ENCODE data around the gene ZBTB21.
A peak's percentile ranks its signal among the peaks of the same experiment; 100 is the strongest.

ZBTB21 gene

DNA sequence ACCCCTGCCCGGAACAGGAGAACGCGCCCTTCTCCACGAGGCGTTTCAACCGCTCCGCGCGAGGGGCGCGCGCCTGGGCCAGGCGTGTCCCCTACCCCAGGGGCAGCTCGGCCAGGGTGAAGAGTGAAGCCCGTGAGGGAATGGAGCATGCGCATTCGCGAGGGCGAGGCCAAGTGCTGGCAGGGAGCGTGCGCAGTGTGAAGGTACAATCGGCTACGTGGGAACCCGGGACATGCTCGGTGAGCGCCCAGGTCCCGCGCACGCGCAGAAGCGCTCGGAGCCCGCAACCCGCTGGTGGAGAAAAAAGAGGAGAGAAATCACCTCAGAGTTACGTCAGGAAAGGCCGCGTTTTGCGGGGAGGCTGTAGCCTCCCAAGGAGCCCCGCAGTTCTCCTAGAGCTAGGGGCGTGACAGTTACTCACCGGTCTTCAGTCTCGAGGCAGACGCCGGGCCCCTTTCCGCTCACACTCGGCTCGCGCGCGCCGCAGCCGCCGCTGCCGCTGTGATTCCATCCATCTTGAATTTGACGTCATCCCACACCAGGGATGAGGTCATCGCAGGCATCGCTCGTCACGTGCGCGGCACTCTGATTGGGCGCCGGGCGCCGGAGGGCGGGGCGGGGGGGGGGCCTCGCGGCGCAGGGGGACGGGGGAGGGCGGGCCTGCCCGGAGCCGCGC lies at the start of gene ZBTB21:
ZBTB21 (minus strand) TSS at position 530 of the 676 bp plus-strand sequence. CDS start 16,265 bp downstream, outside the sequence.
- DNase-seq, result peak; percentile 99

DNA sequence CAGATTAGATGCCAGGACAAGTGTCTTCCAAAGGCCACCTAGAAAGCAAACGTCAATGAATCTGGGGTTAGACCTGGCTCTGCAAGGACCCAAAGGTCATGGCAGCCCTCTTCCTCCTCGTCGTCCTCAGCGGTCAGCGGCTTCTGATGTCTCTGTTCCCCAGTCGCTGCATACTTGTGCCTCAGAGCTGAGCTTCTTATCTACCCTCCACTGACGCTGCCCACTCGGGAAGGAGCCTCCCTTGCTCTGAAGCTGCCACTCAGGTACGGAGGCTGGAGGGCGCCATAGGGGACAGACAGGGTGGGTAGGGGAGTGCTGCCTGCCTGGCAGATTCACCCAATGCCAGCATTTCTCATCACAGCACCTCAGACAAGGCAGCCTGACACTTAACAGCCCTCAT lies 49.6 kb upstream of the ZBTB21 start:
- DNase-seq, result no peak

DNA sequence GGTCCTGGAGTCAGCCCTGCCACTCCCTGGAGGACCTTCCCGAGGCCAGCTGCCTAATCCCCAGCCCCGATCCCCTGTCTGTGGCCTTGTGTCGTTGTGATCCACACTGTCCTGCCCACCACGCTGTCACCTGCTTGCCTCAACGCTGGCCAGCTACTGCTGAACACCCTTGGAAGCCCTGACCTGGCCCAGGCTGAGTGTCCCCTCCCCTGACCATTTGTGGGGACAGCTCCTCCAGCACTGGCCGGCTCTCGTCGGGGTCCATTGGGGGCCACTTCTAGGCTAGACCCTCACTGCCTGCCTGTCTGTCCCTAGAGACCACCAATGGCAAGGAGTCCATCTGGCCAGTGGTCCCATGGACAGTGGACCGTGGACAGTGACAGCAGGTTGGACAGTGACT lies 49.0 kb upstream of the ZBTB21 start:
- DNase-seq, result no peak

DNA sequence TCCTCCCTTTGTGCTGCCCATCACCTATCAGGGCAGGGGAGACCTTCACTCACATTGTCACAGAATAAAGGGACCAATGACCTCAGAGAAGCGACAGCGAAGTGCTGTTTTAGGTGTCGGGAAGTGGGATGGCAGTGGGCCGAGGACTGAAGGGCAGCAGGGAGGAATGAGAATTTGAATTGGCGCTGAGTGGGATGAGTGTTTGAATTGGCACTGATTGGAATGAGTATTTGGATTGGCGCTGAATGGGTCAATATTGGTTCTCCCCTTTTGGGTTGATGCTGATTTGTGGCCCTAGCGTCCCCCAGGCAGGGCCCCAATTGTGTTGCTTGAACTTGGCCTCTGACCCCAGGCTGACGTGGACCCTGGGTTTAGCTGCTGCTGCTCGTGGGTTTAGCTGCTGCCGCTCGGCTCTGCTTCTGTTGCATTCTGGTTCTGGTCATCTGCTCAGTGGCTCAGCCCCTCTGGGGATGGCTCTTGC lies 48.5 kb upstream of the ZBTB21 start:
- no peak for DNase-seq

DNA sequence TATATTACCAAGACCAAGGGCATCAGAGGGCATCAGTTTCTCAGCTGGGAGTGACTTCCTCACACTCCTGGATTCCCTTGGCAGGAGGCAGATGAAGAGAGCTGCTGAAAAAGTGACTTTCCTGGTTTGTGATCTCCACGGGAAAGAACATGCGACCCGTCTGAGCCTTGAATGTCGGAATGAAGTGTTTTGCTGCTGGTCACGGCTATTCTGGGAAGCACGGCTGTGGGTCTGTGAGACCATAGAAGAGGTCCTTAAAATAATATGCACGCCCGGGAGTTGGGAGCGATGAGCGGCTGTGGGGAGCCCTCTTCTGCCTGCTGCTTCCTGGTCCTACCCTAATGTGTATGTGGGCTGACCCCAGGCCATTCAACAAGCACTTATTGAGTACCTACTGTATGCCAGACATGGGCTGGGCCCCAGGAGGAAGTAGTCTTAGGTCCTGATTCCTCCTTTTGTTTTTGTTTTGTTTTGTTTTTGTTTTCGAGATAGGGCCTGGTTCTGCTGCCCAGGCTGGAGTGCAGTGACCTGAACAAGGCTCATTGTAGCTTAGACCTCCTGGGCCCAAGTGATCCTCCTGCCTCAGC lies 47.8 kb upstream of the ZBTB21 start:
- DNase-seq, result no peak

DNA sequence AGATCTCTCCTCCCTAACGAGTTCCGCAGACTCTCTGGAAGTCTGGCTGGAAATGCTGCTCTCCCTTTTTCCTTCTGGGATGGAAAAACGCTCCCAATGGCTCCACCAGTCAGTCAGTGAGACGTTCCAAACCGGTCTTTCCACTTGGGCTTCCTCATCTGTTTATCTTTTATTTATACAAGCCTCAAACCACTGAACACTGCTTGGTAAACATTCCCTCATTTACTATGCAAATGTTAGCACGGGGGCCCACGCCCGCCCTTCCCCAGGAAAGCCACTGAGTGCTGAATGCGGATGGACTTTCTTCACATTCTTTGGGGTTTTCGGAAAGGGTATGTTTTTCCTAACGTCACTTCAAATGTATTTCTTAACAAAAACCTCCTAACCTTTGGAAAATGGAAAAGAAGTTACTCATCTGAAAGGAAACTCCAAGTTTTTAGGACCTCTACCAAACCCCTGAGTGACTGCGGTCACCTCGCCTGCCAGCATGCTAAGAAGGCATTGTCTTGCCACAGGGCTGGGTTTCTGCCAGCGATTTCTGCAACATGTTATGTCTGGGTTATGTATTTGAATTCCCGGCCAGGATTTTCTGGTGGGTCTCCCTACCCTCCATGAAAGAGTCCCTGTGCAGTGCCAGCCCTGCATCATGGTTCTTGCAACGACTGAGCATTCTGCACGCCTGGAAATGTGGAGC lies 47.0 kb upstream of the ZBTB21 start:
- no peak for DNase-seq

DNA sequence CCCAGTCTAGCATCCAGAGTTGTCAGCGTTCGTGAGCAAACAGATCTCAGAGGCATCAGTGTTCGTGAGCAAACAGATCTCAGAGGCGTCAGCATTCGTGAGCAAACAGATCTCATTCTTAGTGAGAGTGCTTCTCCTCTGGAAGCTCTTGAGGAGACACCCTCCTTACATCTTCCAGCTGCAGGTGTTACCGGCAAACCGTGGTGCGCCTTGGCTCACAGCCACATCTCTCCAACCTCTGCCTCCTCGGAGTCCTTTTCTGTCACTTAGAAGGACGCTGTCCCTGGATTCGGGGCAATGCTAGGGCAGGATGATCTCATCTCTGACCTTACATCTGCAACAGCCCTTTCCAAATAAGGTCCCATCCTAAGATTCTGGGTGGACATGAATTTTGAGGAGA lies 46.3 kb upstream of the ZBTB21 start:
- no peak for DNase-seq

DNA sequence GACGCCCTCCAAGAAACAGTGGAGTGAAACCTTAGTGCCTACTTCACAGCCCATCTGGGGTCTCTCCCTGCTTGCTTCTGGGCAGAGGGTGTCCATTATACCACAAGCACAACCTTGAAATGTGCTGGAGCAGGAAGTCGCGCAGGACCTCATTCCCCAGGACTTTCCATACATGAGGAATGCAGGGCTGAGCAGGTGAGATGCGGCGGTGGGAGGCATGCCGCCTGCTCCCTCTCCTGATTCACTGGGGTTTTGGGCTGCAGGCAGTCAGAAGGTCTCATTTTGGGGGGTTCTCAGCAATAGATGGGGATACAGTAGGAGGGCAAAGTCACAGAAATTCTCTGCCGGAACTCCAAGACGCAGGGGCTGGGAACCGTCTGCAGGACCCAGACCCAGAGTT lies 45.3 kb upstream of the ZBTB21 start:
- DNase-seq, result no peak

DNA sequence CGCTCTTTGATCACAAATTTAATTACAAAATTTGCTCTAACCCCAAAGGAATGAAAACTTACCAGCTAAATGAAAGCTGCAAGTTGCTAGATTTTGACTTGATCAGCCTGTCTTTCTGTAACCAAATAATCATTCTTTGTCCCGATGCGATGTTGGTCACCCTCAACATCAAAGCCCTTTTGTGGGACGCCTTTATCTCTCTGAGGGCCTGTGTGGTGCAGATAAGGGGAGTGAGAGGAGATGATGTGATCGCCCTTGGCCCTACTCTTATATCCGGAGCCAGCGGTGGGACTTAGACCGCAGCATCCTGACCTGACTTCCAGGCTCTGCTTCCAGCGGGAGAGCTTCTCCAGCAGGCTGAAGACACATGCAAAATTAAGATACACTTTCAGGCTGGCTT lies 41.6 kb upstream of the ZBTB21 start:
- no peak for DNase-seq

DNA sequence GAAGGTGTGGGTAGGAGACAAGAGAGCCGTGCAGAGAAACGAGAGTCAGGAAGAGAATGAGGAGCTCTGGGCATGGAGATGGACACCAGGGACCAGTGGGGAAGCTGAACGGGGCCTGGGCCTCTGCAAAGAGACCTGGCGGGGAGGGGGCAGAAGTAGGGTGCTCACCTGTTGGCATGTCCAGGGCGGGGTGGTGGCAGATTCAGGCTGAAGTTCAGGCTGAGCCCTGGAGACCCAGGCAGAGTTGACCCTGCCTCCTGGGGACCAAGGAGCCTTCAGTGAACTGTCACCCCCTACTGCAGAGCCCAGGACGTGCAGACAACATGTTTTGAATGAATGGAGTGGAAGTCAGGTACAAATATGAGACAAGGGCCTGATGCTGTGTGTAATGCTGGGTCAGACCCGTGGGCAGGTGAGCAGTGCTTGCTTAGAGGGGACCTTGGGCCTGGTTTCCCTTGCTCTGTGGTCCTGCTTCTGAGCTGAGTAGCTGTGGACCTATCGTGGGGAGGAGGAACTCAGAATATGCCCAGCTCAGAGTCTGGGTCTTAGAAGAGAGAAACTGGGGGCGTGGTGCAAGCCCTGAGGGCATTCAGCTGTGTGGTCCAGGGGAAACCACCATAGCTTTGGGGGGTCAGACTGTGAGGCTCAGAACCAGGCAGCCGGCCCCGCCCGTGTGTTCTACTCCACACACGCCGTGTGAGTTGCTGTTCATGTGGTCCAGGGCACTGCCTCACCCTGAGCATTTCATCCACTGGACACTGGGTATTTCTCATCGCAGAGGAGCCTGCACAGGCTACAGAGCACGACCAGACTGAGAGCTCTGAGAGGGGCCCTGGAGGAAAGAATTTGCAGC lies 39.6 kb upstream of the ZBTB21 start:
- DNase-seq, result no peak

DNA sequence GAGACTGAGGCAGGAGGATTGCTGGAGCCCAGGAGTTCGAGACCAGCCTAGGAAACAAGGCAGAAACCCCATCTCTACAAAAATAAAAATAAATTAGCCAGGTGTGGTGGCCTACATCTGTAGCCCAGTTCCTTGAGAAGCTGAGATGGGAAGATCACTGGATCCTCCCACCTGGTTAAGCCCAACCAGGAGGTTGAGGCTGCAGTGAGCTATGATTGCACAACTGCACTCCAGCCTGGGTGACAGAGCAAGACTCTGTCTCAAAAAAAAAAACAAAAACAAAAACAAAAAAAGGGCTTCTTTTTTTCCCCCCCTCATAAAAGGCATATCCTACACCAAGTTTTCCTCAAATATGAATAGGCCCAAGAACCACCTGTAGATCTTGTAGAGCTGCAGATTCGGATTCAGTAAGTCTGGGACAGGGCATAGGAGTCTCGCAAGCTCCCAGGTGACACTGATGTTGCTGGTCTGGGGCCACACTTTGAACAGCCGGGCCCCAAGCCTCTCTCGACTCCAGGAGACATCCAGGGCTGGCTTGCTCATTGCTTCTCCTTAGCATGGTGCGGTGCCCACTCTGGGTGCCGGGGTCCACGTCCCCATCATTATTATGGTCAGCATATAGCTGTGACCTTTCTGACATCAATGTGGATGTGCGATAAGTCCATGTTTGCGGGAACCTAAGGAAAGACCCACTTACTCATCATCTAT lies 38.9 kb upstream of the ZBTB21 start:
- no peak for DNase-seq

DNA sequence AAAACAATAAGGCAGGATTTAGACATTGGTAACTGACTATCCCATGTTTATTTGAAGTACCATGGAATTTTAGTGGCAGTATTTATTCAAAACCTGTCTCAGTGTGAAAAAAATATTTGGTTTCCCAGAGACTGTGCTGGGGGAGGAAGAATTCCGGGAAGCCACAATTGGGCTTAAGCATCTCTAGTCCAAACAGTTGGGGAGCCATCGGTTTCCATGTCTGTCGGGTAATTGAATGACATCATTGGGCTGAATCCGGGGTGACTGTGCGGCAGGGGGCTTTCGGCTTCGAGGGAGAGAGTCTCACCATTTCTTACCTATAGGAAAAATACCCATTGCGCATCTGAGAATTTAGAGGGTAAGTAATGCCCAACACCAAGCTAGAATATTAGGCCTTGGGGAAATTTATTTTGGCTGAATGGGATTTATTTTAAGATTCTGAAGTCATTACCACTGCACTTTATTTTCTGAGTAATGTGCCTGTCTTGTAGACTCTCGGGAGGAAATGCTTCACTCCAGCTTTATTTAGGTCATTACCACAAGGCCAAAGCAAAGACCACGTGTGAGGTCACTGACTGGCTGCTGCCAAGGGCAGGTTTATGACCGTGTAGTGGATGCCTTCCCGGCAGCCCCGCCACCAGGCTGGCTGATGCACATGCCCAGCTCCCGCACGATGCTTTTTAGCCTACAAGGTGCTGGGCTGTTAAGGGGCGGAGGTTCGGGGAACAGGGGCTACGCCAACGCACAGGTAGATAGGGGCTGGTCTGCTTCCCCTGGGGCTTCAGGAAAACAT lies 37.9 kb upstream of the ZBTB21 start:
- DNase-seq, result no peak

DNA sequence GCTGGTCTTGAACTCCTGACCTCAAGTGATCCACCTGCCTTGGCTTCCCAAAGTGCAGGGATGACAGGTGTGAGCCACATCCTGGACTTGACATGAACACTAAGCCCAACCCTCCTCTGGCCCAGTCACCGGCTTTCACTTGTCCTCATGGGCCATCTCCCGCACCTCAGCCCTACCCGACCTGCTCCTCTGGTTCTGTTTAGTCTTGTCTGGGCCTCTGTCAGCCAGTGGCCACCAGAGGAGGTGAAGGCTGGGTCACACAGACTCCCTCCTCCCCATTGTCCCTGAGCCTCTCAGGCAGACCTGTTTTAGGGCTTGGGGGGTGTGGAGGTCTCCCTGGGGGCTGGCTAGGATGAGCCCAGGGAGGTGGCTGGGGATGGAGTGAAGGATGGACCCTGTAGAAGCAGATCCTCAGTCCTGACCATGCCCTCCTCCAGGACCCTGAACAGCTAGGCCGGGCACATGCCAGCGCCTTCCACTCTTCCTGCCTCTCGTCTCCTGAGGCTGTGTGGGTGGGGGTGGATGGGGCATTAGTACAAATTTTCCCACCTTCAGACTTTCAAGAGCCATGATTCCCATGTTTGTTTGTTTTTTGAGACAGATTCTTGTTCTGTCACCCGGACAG lies 34.8 kb upstream of the ZBTB21 start:
- DNase-seq, result no peak

DNA sequence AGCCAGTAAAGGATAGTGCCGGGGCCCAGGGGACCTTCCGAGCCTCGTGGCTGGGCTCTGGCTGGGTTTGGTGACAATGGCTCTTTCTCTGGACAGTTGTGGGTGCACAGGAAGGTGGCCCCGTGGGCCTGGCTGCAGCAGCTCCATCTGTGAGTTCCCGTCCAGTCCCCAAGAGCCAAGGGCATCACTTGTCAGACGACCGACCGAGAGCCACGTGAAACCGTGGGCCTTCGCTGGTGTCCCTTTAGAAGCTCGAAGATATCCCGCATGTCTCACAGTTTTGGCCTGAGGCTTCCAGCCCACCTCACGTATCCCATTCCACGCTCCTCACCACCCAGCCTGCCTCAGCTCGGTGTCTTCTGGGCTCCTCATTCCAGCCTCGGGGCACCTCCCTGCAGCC lies 33.8 kb upstream of the ZBTB21 start:
- no peak for DNase-seq

DNA sequence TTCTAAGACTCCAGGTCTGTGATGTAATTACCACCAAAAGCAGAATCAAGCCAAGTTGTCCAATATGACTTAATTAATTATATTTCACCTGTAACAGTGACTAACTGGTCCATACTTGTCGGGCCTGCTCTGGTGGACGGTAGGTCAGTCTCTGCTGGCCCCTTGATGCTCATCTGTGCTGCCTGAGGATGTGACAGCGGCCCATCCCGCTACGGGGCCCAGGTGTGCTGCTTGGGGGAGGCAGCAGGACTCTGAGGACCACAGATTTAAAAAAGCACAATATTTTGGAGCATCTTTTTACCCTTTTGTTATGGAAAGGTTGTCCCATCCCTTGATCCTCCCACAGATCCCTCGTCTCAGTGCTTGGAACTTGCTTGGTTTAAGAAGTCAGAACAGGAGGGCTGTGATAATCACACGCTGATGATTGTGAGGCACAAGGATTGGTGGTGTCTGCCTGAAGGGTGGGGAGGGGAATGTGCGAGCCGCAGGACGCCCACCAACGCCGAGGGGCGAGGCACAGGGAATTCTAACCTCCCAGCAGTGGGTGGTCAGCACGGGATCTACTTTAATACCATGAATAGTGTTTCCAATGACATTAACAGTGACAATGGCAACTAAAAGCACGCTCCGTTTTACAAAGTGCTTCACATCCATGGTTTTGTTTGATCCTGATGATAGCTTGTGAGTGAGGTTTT lies 33.2 kb upstream of the ZBTB21 start:
- DNase-seq, result no peak

DNA sequence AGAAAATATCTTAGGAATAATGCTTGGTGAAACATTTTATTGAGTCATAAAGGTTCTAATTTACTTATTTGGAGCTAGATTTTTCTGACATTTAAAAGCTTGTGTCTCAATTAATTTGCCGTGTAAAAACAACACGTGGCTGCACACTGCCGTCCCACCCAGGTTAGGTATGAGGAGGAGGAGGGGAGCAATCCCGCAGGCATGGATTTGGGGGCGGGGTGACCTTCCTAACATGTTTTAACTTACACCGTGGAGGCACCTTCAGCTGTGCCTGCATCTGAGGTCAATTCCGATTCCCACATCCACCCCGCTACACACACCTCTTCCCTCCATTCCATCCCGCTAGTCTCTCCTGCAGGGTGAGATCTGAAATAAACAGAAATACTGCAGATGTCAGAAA lies 32.5 kb upstream of the ZBTB21 start:
- DNase-seq, result no peak

DNA sequence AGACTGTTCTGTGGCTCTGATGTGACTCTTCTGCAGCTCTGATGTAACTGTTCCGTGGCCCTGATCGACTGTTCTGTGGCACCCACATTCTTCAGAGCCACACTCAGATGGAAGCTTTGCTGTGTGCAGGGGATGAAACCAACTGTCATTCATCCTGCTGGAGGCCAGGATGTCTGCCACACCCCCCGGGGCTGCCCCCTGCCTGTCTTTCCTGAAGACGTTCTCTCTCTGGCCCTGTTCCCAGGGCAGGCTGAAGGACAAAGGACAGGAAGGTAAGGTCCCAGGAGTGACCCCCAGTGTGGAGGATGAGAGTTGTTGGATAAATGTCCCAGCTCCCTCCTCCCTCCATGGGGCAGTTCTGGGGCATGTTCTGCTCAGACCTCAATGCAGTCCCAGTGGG lies 31.6 kb upstream of the ZBTB21 start:
- no peak for DNase-seq

DNA sequence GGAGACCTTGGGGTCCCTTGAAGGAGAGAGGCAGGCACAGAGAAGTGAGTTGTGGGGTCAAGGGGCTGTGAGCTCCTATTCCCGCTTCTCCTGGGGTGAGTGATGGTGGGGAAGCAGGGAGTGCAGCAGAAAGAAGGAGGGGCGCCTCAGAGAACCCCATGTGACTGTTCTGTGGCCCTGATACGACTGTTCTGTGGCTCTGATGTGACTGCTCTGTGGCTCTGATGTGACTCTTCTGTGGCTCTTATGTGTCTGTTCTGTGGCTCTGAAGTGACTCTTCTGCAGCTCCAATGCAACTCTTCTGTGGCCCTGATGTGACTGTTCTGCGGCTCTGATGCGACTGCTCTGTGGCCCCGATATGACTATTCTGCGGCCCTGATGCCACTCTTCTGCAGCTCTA lies 31.1 kb upstream of the ZBTB21 start:
- no peak for DNase-seq

DNA sequence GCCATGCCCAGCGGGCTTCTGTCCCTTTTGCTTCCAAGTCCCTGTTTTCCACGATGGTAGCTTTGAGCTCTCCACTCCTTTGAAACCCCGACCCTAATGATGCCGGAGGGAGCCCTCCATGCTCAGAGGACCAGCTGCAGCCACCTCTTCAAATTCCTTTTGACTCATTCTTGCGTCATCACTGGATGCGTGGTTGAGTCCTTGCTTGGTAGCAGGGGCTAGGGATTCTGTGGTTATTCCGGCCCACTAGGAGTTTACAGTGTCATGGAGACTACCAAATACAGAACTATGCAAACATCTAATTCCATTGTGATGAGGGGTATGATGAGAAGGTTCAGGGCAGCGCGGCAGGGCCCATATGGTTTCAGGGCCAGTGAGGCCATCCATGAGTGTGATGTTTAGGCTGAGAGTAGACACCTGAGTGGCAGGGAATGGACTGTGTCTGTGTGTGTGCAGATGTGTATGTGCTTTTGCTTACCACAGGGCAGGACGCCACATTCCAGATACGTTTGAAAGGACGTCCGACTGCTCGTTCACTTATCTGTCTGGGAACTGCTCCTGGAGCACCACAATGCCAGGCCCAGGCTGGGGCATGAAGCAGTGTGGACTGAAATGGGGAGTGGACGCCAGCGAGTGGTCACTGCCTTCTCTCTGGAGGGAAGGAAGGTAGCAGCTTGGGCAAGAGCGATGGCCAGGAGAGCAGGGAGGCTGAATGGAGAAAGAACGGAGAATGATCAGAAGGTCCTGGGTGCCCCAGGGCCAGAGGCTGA lies 30.4 kb upstream of the ZBTB21 start:
- DNase-seq, result no peak

DNA sequence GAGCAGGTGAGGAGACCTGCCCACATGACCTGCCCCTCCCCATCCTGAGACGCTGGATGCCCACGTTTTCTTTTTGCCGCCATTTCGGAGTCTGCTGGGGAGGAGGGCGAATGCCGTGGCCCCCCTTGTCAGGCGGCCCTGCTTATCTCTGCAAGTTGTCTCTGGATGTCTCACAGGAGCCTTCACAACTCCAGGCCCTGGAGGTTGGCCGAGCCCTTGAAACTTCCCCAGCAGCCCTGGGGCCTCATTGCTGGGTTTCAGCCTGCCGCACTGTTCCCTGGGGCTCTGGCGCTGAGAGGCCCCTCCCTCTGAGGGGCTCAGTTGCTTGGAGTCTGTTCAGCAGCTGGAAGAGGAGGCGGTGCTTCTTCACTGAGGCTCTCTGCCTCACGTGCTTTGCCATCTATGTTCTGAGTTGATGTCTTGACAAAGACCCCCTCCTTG lies 29.8 kb upstream of the ZBTB21 start:
- peak; percentile 36 for DNase-seq
